ENCODE measurements around the gene LINC00237. TPM values are rescaled to one million over a fixed set of nuclear protein-coding genes. Genes with fewer than 3 reads are reported as not detected.

Gene LINC00237
- total and polyA plus RNA-seq, 2 of the 8 experiments (the other 6 are each of a cell fraction or from before 2014, with no cell fraction given), result 0.28 to 1.4 TPM

DNA sequence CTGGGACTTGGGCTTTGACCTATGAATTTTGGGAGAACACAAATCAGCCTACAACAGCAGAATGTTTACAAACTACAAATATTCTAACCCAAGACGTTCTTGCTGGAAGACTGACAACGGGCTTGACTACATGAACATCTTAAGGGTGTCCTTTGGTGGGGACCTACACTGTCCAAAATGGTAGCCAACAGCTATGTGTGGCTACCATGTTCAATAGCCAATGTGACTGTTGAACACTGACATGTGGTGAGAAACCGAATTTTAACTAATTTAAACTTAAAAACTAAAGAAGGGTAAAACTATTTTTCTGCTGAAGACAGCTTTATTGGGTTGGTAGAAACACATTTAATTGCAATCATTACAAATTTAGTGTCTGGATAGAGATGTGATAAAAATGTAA, 30.1 kb downstream of the LINC00237 start:
- Histone ChIP-seq H4K20me1 (replicated peaks in 1 of 2; ENCODE audit: control insufficient read depth in 1 of 2, insufficient read depth in 2 of 2, low read length in 2 of 2) (no peaks in the 10 kb centered on the region), H3K36me3 (ENCODE audit: control insufficient read depth in 2 of 4, insufficient read depth in 4 of 4, low read length in 3 of 4) (no peaks in the 10 kb centered on the region), H2AK5ac (ENCODE audit: low read depth, low read length) (no peak overlapping the region), H3K27me3 (replicated peaks in 1 of 4; ENCODE audit: control insufficient read depth in 3 of 4, extremely low read depth in 1 of 4, insufficient read depth in 3 of 4, low read length in 3 of 4) (no peaks in the 10 kb centered on the region), H2BK120ac (replicated peaks; ENCODE audit: low read depth, low read length) (no peak overlapping the region), H3K4ac (replicated peaks; ENCODE audit: insufficient read length, low read depth, low read length) (no peak overlapping the region), H3K4me1 (replicated peaks in 1 of 4; ENCODE audit: control insufficient read depth in 3 of 4, insufficient read depth in 4 of 4, low read length in 3 of 4) (no peaks in the 10 kb centered on the region), H2BK20ac (ENCODE audit: low read length) (no peak overlapping the region), H3K79me1 (ENCODE audit: low read depth, low read length) (no peaks in the 10 kb centered on the region), H3K27ac (ENCODE audit: low read depth, low read length) (no peak overlapping the region), H3K4me2 (ENCODE audit: insufficient read depth in 1 of 2, low read depth in 2 of 2, low read length in 2 of 2) (no peak overlapping the region), H3K9ac (replicated peaks in 1 of 4; ENCODE audit: extremely low read depth in 1 of 4, low read depth in 3 of 4, low read length in 3 of 4) (no peak overlapping the region), H3K4me3 (ENCODE audit: extremely low read depth in 1 of 4, insufficient read depth in 2 of 4, low read depth in 3 of 4, low read length in 4 of 4) (no peak overlapping the region), H2BK5ac (ENCODE audit: low read depth, low read length) (no peak overlapping the region), H3K9me3 (ENCODE audit: insufficient read depth in 2 of 2, low read depth in 1 of 2, low read length in 1 of 2) (no peaks in the 10 kb centered on the region), H2BK15ac (ENCODE audit: low read length) (no peak overlapping the region), H4K5ac (ENCODE audit: insufficient read length, low read depth, low read length) (no peak overlapping the region), H4K91ac (replicated peaks; ENCODE audit: insufficient read length, low read length) (no peak overlapping the region), H3K18ac (ENCODE audit: extremely low read depth, low read length) (no peak overlapping the region), H2AFZ (ENCODE audit: low read length) (no peak overlapping the region), H4K8ac (ENCODE audit: extremely low read depth, insufficient read depth, low read length) (no peak overlapping the region), H2BK12ac (ENCODE audit: low read depth, low read length) (no peak overlapping the region), H3K23ac (ENCODE audit: insufficient read length) (no peak overlapping the region), H3K79me2 (ENCODE audit: control insufficient read depth in 1 of 2, insufficient read depth in 2 of 2, low read length in 2 of 2) (no peaks in the 10 kb centered on the region), H3K56ac (replicated peaks; ENCODE audit: insufficient read length, low read depth, low read length) (no peak overlapping the region), H3K14ac (ENCODE audit: insufficient read length) (no peak overlapping the region), H3K23me2 (ENCODE audit: low read depth, low read length) (no peaks in the 10 kb centered on the region)
- WGBS, 2 experiments (ENCODE audit: extremely low coverage in 1 of 2, insufficient coverage in 1 of 2, insufficient read length in 1 of 2, insufficient replicate concordance in 2 of 2, low coverage in 1 of 2, low lambda C conversion rate in 2 of 2, missing lambda C conversion rate in 1 of 2), result 90% methylated on average over 3 of the region's 3 CpGs; no CpG with 5 or more reads in 1 of the 2 experiments
- no peak for FAIRE-seq
- no peak for DNase-seq (ENCODE audit: low read depth in 1 of 2, low spot score in 2 of 2)
- ChIA-PET POLR2A (ENCODE audit: partially characterized antibody) (interaction anchor here (1.5 kb wide), 1 partner anchor 25 kb away, joined by 3 read pairs; no protein-coding TSS in a partner anchor), CTCF (ENCODE audit: partially characterized antibody) (interaction anchor here (0.6 to 1.0 kb wide), 3 partner anchors 43 to 239 kb away, joined by 3 read pairs; no protein-coding TSS in a partner anchor)
- TF ChIP-seq SAP30 (IDR thresholded peaks at IDR 0.05; ENCODE audit: insufficient read depth, insufficient replicate concordance, low read length) (no peak), SP4 (IDR thresholded peaks at IDR 0.05; ENCODE audit: low read length) (no peak), RXRA (IDR thresholded peaks at IDR 0.05; ENCODE audit: insufficient read depth, low read depth, low read length) (no peak), SIX5 (IDR thresholded peaks at IDR 0.05; ENCODE audit: low read depth, low read length) (no peak), CBX8 (IDR thresholded peaks at IDR 0.05; ENCODE audit: borderline replicate concordance, low read depth, low read length) (no peak), SIRT6 (IDR thresholded peaks at IDR 0.05; ENCODE audit: low read length) (no peak), FOSL1 (IDR thresholded peaks at IDR 0.05; ENCODE audit: insufficient read depth, low read depth, low read length) (no peak)
